Mesenchymal stem cell (in vitro differentiated cells and primary cell): ENCODE measurements around the gene TMEM52.

ENCODE experiments used
- DNase-seq: peaks from one replicate; pipeline ENCODE4 v3.0.0-alpha.2; 2013
- H2AFZ ChIP-seq: one replicate; pipeline ENCODE4 v1.6.1; 2013; ENCODE audit warnings: low read depth, mild to moderate bottlenecking, control low read depth, inconsistent platforms, low read length, moderate library complexity
- H2AK5ac ChIP-seq: 2 replicates; pipeline ENCODE4 v1.6.1; 2013; ENCODE audit warnings: low read length, moderate library complexity, mild to moderate bottlenecking, inconsistent platforms; ENCODE audit not compliant: severe bottlenecking
- H2BK120ac ChIP-seq: one replicate; pipeline ENCODE4 v1.6.1; 2013; ENCODE audit warnings: low read depth, mild to moderate bottlenecking, inconsistent platforms, low read length, moderate library complexity
- H2BK12ac ChIP-seq, 2 experiments: one replicate each; pipeline ENCODE4 v1.6.1; 2013; ENCODE audit warnings: inconsistent platforms in 2 of 2, low read length in 2 of 2, mild to moderate bottlenecking in 2 of 2, moderate library complexity in 2 of 2, control low read depth in 1 of 2
- H2BK15ac ChIP-seq: one replicate; pipeline ENCODE4 v1.6.1; 2013; ENCODE audit warnings: mild to moderate bottlenecking, low read depth, inconsistent platforms; ENCODE audit not compliant: poor library complexity, severe bottlenecking
- H2BK5ac ChIP-seq: 2 replicates; pipeline ENCODE4 v1.6.1; 2013; ENCODE audit warnings: low read depth, mild to moderate bottlenecking, low read length, control low read depth, inconsistent platforms; ENCODE audit not compliant: poor library complexity, severe bottlenecking
- H3K14ac ChIP-seq, 2 experiments: one replicate each; pipeline ENCODE4 v1.6.1; 2013; ENCODE audit warnings: inconsistent platforms in 2 of 2, low read length in 2 of 2, control low read depth in 1 of 2, mild to moderate bottlenecking in 1 of 2, moderate library complexity in 1 of 2
- H3K18ac ChIP-seq, 2 experiments: one replicate each; pipeline ENCODE4 v1.6.1; 2013; ENCODE audit warnings: inconsistent platforms in 2 of 2, low read length in 2 of 2, control low read depth in 1 of 2, low read depth in 1 of 2, mild to moderate bottlenecking in 1 of 2
- H3K23ac ChIP-seq, 2 experiments: one replicate each; pipeline ENCODE4 v1.6.1; 2013; ENCODE audit warnings: inconsistent platforms in 2 of 2, low read length in 2 of 2, mild to moderate bottlenecking in 2 of 2, moderate library complexity in 2 of 2, control low read depth in 1 of 2
- H3K27ac ChIP-seq: 2 replicates; pipeline ENCODE4 v1.5.1; 2013; ENCODE audit warnings: mild to moderate bottlenecking, moderate library complexity, low read length, control low read depth, inconsistent platforms; ENCODE audit not compliant: poor library complexity, severe bottlenecking
- H3K27me3 ChIP-seq, 2 experiments: 2 replicates each; pipeline versions ENCODE4 v1.6.1 to v1.7.0; 2013; ENCODE audit warnings: low read length in 2 of 2, mild to moderate bottlenecking in 2 of 2, moderate library complexity in 2 of 2, control low read depth in 1 of 2, inconsistent platforms in 1 of 2; ENCODE audit not compliant: control insufficient read depth in 1 of 2, insufficient read depth in 1 of 2
- H3K36me3 ChIP-seq, 2 experiments: 2 replicates each; pipeline versions ENCODE4 v1.6.1 to v1.7.0; 2013; ENCODE audit warnings: low read length in 2 of 2, control low read depth in 1 of 2, inconsistent platforms in 1 of 2, low read depth in 1 of 2, mild to moderate bottlenecking in 1 of 2; ENCODE audit not compliant: insufficient read depth in 2 of 2, control insufficient read depth in 1 of 2
- H3K4ac ChIP-seq, 2 experiments: one replicate each; pipeline ENCODE4 v1.6.1; 2013; ENCODE audit warnings: inconsistent platforms in 2 of 2, low read length in 2 of 2, mild to moderate bottlenecking in 2 of 2, moderate library complexity in 2 of 2, control low read depth in 1 of 2, low read depth in 1 of 2
- H3K4me1 ChIP-seq: 2 replicates; pipeline ENCODE4 v1.6.1; 2013; ENCODE audit warnings: low read depth, low read length, control low read depth; ENCODE audit not compliant: control insufficient read depth, insufficient read depth
- H3K4me2 ChIP-seq: 2 replicates; pipeline ENCODE4 v1.6.1; 2013; ENCODE audit warnings: low read length, mild to moderate bottlenecking, inconsistent platforms; ENCODE audit not compliant: poor library complexity, severe bottlenecking
- H3K4me3 ChIP-seq, 2 experiments: 2 replicates each; pipeline versions ENCODE4 v1.5.1 to v1.7.0; 2013; ENCODE audit warnings: low read length in 2 of 2, mild to moderate bottlenecking in 2 of 2, control low read depth in 1 of 2, low read depth in 1 of 2; ENCODE audit not compliant: insufficient read depth in 1 of 2
- H3K79me1 ChIP-seq: replicated peaks from 2 replicates; pipeline ENCODE4 v1.6.1; 2013; ENCODE audit warnings: mild to moderate bottlenecking, control low read depth, low read length, inconsistent platforms; ENCODE audit not compliant: poor library complexity, severe bottlenecking
- H3K9ac ChIP-seq: 2 replicates; pipeline ENCODE4 v1.7.0; 2013; ENCODE audit warnings: mild to moderate bottlenecking, low read length, moderate library complexity
- H3K9me3 ChIP-seq: 2 replicates; pipeline ENCODE4 v1.7.0; 2013; ENCODE audit warnings: mild to moderate bottlenecking, low read length; ENCODE audit not compliant: control insufficient read depth
- H4K8ac ChIP-seq: one replicate; pipeline ENCODE4 v1.6.1; 2013; ENCODE audit warnings: inconsistent platforms, mild to moderate bottlenecking, low read length, moderate library complexity
- H4K91ac ChIP-seq: one replicate; pipeline ENCODE4 v1.6.1; 2013; ENCODE audit warnings: mild to moderate bottlenecking, low read length, inconsistent platforms
- WGBS: methylation state at CpG from one replicate; pipeline ENCODE4 v1.1.7; 2013; ENCODE audit warnings: mixed read lengths; 5-methylcytosine and 5-hydroxymethylcytosine counted together

The TMEM52 gene

GRCh38 chr1:1922702-1922955, 3.5 kb upstream of the TMEM52 start:
- DNase-seq, result no peak
- Histone ChIP-seq H3K4me2 (no peak overlapping the region), H3K4me3 (no peak overlapping the region), H2BK120ac (no peak overlapping the region), H3K9me3 (no peaks in the 10 kb centered on the region), H2BK15ac (no peak overlapping the region), H2BK5ac (no peak overlapping the region), H3K9ac (no peak overlapping the region), H3K4ac (no peak overlapping the region), H3K79me1 (no peaks in the 10 kb centered on the region), H2BK12ac (no peak overlapping the region), H3K4me1 (peaks cover 18% of the 10 kb centered on the region), H3K27me3 (peaks cover 0 to 40% of the 10 kb centered on the region in 2 experiments), H3K36me3 (no peaks in the 10 kb centered on the region), H4K91ac (no peak overlapping the region), H3K27ac (no peak overlapping the region), H3K18ac (no peak overlapping the region), H3K23ac (no peak overlapping the region), H2AK5ac (no peak overlapping the region), H3K14ac (no peak overlapping the region), H4K8ac (no peak overlapping the region), H2AFZ (no peak overlapping the region)
- WGBS, result 94% methylated on average over 6 of the region's 6 CpGs

GRCh38 chr1:1921901-1922701, 3.0 kb upstream of the TMEM52 start:
- 94% methylated on average over 15 of the region's 16 CpGs for WGBS
- Histone ChIP-seq H2BK120ac (no peak overlapping the region), H3K18ac (no peak overlapping the region), H3K36me3 (no peaks in the 10 kb centered on the region), H3K79me1 (no peaks in the 10 kb centered on the region), H2BK12ac (no peak overlapping the region), H3K9me3 (no peaks in the 10 kb centered on the region), H3K4me2 (no peak overlapping the region), H4K91ac (no peak overlapping the region), H3K27me3 (peaks cover 0 to 42% of the 10 kb centered on the region in 2 experiments), H3K9ac (no peak overlapping the region), H2BK5ac (no peak overlapping the region), H3K23ac (no peak overlapping the region), H3K27ac (no peak overlapping the region), H2AK5ac (no peak overlapping the region), H4K8ac (no peak overlapping the region), H3K14ac (no peak overlapping the region), H2AFZ (no peak overlapping the region), H2BK15ac (no peak overlapping the region), H3K4me3 (no peak overlapping the region), H3K4me1 (peaks cover 18% of the 10 kb centered on the region), H3K4ac (no peak overlapping the region)
- DNase-seq, result no peak

- H3K36me3 ChIP-seq, result no peaks in the 10 kb centered on the region
- no peak overlapping the region for H2BK120ac ChIP-seq
- H2BK5ac ChIP-seq, result no peak overlapping the region
- H4K91ac ChIP-seq, result no peak overlapping the region
- no peak overlapping the region for H2AFZ ChIP-seq
- H4K8ac ChIP-seq, result no peak overlapping the region
- no peak overlapping the region for H3K4ac ChIP-seq
- no peak overlapping the region for H3K9ac ChIP-seq
- WGBS, result 93% methylated on average over 6 of the region's 6 CpGs
- no peak overlapping the region for H2BK12ac ChIP-seq
- no peak overlapping the region for H3K4me2 ChIP-seq
- no peaks in the 10 kb centered on the region for H3K79me1 ChIP-seq
- no peak overlapping the region for H3K23ac ChIP-seq
- H3K14ac ChIP-seq, result no peak overlapping the region
- H2BK15ac ChIP-seq, result no peak overlapping the region
- no peaks in the 10 kb centered on the region for H3K9me3 ChIP-seq
- DNase-seq, result no peak
- H3K27ac ChIP-seq, result no peak overlapping the region
- no peak overlapping the region for H2AK5ac ChIP-seq
- no peak overlapping the region for H3K18ac ChIP-seq
- no peak overlapping the region for H3K4me3 ChIP-seq
- peaks cover 18% of the 10 kb centered on the region for H3K4me1 ChIP-seq
- H3K27me3 ChIP-seq, result peaks cover 0 to 40% of the 10 kb centered on the region in 2 experiments
Measured at GRCh38 chr1:1921459-1921862, 2.4 kb upstream of the TMEM52 start.

- H3K79me1 ChIP-seq, result no peaks in the 10 kb centered on the region
- H3K4me2 ChIP-seq, result no peak overlapping the region
- peak overlapping the region in 1 of 2 experiments; percentile 11 for H3K18ac ChIP-seq
- H3K4me3 ChIP-seq, result no peak overlapping the region
- H2AK5ac ChIP-seq, result no peak overlapping the region
- no peak overlapping the region for H3K27ac ChIP-seq
- H4K91ac ChIP-seq, result no peak overlapping the region
- H3K9ac ChIP-seq, result no peak overlapping the region
- H2BK120ac ChIP-seq, result no peak overlapping the region
- H4K8ac ChIP-seq, result no peak overlapping the region
- no peak overlapping the region for H2BK5ac ChIP-seq
- DNase-seq, result no peak
- H2BK12ac ChIP-seq, result peak overlapping the region in 1 of 2 experiments; percentile 25
- no peak overlapping the region for H2AFZ ChIP-seq
- H3K23ac ChIP-seq, result no peak overlapping the region
- H3K14ac ChIP-seq, result no peak overlapping the region
- H3K4me1 ChIP-seq, result peaks cover 18% of the 10 kb centered on the region
- no peaks in the 10 kb centered on the region for H3K9me3 ChIP-seq
- no peaks in the 10 kb centered on the region for H3K36me3 ChIP-seq
- no peak overlapping the region for H2BK15ac ChIP-seq
- H3K27me3 ChIP-seq, result peaks cover 0 to 39% of the 10 kb centered on the region in 2 experiments
- 92% methylated on average over 27 of the region's 27 CpGs for WGBS
- H3K4ac ChIP-seq, result no peak overlapping the region
Measured at GRCh38 chr1:1920608-1921458, 1.8 kb upstream of the TMEM52 start.
